ENCODE measurements around the gene PCDH9.

The PCDH9 gene

DNA sequence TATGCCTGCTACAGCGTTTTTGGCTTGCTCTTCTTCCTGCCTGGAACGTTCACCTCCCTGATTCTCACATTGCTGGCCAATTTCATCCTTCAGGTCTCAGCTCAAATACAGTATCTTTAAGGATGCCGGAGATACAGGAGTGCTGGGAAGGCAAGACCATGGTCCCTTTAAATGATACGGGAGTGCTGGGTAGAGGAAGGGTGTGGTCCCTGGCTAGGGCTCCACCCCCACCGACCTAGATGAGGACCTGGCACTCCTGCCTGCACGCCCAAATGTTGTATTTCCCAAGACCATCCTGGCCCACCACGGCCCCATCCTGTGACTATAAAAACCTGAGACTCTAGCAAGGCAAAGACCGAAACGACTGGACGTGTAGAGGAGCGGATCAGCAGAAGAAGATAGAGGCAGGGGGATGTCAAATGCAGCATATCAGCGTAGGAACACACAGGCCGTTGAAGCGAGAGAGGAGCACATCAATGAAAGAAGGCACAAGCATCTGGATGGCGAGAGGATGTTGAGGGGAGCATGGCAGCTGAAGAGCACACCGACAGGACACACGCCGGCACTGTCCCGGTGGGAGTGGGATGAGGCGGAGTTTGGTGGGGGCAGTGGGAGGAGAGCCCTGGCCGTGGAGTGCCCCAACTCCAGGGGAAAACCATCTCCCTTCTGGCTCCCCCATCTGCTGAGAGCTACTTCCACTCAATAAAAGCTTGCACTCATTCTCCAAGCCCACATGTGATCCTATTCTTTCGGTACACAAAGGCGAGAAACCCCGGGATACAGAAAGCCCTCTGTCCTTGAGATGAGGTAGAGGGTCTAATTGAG is 74.0 kb downstream of the PCDH9 start:
- DNase-seq (ENCODE audit: low read depth), result no peak

DNA sequence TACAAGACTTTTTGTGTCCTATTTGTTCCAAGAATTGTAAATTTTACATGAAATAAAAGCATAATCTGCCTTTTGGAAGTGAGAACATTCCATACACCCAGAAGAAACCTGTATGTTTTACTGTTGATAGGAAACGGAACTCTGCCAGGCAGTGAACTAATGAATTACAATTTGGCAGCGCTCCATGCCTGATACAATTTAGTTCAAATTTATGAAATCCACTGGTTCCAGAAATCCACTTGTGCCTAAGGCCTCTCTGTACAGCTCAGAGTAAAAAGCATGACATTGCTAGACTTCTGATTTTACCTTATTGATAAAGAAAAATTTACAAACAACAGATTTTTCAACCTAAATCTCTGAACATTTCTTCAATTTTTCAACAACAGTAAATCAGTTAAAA is 78.1 kb downstream of the PCDH9 start:
- DNase-seq (ENCODE audit: low read depth), result no peak

DNA sequence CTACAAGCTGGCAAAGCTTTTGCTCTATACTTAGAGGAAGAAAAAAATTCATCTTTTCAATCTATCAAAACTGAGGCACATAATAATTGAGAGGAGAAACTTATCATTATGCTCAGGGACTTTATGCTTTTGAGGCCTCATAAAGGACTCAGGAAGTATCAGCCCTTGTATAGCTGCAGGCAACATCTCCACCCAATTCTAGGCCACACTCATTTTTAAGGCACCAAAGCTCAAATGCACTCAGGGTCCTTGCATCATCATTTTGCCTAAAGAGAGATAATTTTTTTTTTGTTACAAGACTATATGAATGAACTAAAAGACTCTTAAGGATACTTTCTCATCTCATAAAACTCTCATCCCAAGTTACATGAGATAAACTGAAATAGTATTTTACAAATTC is 78.5 kb downstream of the PCDH9 start:
- no peak for DNase-seq (ENCODE audit: low read depth)

DNA sequence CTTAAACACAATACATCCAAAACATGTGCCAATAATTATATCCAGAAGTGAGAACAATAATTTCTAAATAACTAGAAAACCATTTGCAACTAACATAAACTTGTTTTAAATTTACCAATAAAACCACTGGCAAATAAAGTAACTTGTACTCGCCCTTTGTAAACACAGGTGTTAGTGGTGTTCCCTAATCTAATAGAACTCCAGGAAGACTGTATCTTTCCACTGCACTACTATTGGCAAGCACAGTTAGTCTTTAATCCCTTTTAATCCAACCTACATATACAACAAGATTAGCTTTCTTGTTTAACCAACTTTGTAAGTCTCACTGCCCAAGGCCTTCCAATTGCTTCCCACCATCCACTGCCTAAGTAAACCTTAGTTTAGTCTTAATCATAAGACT is 79.5 kb downstream of the PCDH9 start:
- no peak for DNase-seq (ENCODE audit: low read depth)

DNA sequence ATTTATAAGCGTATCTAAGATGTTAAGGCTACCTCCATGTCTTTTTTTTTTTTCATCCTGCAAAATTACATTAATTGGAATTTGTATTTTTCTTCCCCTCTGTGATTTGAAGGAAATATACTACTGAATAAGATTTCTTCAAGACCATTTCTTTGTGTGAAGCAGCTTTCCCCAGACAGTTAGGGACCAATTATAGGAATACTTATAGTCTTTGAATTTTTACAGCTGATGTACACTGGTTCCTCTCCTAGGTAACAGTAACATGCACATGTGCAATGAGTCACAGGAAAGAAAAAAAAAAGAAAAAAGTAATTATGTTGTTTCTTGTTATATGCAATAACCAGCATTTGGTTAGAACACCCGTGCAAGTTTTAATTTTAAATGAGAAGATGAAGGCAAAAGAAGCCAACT is 82.0 kb downstream of the PCDH9 start:
- DNase-seq (ENCODE audit: low read depth), result no peak

DNA sequence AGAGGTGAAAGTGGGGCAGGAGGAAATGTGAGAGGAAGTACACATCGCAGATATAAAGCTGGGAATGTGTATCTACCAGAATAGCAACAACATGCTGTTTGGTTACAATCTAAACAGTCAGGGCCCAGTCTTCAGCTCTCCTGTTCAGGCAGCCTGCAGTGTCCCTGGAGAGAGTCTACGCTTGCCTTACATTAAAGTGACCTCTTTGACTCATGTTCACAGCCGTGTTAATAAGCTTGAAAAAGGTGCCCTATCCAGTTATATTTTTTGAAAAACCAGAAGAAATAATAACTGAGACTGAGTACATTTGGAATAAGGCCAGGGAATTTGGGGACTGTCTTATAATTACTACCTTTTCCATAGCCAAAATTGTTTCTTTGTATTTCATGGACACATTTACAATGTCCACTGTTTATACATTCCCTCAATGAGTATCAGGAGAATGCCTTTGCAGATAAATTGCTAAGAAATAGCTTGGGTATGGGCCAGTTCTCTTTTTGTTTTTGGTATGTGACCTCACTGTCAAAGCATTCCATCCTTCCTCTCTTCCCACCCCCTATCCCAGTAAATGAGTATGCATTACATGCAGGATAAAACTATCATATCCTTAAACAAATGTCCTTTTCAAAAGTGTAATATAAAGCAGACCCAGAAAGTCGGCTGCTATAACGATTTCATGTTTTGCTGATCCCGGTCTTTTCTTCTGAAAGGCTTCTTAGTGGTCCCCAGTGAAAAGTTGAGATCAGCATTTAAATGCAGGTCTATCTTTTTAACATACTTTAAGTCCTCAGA is 82.6 kb downstream of the PCDH9 start:
- DNase-seq (ENCODE audit: low read depth), result no peak

DNA sequence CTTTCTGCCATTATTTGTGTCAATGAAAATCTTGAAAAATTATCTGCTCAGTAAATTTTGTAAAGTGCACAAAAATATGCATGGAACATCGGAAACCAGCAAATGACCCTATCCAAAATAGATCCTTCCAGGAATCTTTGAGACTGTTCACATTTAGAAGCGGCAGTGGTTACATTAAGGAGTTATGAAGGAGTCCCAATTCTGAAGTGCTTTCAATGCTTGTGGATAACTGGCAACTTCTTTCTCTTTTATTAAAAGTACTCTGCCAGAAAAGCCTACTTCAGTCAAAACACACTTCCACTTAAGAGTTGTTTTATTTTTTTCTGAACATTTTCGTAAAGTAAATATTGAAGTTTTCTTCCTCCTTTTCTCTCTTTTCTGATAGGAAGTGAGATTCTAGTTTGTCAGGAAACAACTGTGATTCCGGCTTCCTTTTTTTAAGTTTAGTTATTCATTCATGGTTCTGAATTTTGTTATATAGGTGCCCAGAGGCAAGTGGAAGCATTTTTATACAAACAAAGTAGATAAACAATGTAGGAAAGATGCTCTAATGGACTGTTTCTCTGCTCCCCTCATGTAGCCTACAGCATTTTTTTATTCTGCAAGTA is 83.5 kb downstream of the PCDH9 start:
- no peak for DNase-seq (ENCODE audit: low read depth)

DNA sequence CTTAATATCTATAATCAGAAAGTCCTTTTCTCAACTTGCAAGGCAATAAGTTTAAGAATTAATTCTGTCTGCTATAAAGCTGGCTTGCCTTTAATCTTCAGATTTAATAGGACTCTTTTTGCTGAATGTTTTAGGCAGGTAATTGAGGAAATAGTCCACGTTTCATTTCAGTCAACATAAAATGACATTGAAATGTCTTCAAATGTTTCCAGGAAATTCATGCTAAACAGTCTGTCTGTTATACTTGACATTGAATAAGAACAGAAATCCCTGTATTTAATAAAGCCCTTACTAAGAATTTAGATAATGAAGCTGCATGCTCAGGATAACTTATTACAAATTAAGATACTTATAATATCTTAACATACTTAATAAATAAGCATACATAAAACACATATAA is 84.2 kb downstream of the PCDH9 start:
- DNase-seq (ENCODE audit: low read depth), result no peak

DNA sequence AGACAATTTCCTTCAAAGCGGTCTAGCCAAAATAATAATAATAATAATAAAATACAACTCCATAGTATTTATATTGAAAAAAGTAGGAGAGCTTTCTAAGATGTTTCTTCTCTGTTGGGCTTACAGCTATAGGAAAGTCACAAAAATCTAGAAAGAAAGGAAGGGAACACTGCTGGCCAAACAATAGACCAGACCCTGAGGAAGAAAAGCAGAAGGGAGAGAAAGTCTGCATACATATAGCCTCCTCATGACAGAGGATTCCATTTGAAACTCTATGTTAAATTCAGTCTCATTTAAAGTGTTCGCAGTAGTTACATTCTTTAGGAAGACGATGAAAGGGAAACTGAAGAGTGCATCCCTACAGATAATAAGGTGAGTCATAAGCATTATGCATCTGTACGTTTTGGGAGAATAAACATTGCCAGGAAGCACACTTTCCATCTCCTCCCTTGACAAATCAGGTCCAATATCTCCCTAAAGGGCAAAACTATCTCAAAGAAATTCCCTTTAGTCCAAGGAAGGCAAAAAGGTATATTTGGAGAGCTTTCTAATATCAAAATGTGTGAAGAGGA is 86.5 kb downstream of the PCDH9 start:
- no peak for DNase-seq (ENCODE audit: low read depth)

DNA sequence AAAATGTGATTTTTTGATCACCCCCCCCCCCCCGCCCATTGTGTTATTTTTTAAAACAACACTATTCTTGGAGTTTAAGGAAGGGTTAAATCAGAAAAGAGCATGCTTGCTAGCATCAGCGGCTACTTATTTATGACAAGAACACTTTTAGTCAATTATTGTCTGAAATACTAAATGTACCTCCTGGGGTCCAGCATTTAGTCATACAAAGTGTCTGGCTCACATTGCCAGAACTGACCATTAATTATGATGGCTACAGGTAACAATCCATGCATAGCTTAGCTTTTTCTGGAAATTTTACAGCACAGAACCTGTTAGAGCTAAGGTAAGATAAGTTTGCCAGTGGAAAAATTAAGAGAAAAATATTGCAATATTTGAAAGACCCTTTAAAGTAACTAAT is 90.1 kb downstream of the PCDH9 start:
- no peak for DNase-seq (ENCODE audit: low read depth)

DNA sequence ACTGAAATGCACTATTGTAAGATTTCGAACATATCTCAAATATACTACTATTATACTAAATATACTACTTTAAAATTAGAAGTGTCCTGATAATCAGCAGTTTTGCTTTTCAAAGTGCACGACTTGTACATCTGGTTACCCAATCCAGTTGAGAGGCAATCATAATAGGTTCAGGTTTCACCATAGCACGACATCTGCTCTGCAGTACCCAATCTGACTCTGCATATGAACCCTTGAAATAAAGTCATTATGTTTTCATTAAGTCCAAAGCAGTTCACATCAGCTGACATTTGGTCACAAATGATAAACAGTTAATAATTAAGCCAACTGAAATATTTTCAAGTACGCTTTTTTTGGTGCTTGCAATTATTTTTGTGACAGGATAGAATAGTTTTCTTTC is 90.6 kb downstream of the PCDH9 start:
- DNase-seq (ENCODE audit: low read depth), result no peak

DNA sequence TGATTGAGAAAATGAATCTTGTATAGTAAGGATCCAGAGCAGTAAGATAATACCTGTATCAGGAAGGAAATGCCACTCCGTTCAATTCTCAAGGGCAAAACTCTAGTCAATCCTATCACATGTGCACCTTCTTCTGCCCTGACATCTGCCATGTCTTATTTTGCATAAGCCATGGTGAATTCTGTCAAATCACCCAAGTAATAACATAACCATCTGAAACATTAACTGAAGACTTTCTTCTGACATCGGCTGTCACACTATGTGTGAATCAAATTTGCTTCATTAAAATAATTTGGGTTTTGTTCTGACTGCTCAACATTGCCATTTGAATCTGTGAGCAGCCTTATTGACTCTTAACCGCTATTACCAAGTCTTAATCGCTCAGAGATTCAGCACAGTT is 91.2 kb downstream of the PCDH9 start:
- DNase-seq (ENCODE audit: low read depth), result no peak

DNA sequence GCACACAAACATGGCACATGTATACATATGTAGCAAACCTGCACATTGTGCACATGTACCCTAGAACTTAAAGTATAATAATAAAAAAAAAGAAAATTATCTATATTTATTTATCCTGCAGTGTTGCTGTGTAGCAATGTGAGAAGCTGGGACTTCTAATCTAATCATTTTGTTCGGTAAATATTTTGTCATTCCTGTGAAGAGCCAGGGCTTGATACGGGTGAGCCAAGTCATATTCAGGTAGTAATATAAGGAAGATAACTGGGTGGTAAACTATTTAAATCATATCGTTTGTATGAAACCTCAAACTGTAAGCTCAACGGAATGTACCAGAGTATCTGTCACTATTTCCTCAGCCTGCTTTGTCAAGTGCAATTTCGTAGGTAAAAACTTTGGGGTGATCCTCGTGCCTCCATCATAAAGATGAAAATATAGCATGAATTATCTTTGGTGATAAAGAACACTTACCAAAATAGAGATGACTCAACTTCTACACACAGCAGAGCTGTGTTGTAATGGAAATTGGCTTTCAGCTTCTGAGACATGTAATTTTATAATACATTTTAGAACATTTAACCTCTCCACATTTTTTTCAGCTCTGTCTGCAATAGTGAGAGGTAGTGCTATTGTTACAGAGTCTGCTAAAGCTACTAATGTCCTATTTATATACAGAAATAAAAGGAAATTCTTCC is 92.9 kb downstream of the PCDH9 start:
- no peak for DNase-seq (ENCODE audit: low read depth)

DNA sequence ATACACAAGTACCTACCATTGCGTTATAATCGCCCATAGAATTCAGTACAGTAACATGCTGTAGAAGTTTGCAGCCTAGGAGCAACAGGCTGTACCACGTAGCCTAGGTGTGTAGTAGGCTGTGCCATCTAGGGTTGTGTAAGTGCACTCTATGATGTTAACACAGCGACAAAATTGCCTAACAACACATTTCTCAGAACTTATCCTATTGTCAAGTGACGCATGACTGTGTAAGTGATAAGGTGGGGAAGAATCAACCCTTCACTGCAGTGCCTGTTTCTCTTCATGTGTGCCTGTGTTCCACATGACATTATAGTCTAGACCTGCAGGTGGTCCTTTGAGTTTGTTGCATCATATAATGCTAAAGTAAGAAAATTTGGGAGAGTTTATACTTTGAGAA is 94.0 kb downstream of the PCDH9 start:
- no peak for DNase-seq (ENCODE audit: low read depth)

DNA sequence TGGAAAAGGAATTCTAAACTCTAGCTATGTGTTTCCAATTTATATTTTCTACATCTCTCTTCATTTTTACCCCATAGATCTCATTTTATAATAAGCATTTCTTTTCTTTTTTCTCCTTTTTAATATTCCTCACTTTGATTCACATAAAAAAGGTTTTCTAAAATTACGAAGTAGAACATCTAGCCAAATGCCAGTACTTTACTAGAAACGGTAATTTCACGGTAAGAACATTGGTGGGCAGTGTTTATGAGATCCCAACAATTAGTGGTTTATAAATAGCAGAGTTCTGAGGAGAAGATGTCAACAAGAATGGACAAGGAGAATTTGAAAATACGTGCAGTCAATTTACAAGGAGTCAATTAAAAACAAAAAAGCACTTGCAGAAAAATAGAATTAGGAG is 94.8 kb downstream of the PCDH9 start:
- no peak for DNase-seq (ENCODE audit: low read depth)

DNA sequence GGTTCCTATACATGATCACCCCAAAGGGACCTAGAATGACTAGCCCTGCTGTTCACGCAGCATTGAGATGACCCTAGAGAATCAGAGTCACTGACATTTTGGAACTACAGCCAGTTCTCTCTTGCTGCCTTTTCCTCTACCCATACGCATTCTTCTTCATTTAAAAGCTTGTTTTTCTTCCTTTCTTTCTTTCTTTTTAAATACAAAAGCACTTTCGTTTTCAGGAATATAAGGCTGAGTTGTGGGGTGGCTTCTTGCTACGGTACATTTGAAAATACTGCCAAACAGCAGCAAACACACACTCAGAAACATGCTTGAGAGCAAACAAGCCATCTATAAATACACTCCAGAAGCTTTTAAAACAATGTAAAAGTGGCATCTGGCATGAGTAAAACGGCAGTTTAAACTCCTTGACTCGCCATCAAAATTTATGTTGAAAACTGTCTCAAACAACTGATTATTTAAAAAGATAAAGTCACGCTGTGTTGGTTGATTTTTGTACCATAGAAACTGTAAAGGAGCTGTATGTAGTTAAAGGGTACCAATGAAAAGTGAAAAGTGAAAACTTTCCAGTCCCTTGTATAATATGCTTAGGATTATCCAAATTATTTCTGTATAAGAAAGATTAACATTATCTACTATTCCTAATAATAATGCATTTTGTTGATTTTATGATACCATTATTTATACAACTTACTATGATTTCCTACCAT is 95.6 kb downstream of the PCDH9 start:
- DNase-seq (ENCODE audit: low read depth), result no peak

DNA sequence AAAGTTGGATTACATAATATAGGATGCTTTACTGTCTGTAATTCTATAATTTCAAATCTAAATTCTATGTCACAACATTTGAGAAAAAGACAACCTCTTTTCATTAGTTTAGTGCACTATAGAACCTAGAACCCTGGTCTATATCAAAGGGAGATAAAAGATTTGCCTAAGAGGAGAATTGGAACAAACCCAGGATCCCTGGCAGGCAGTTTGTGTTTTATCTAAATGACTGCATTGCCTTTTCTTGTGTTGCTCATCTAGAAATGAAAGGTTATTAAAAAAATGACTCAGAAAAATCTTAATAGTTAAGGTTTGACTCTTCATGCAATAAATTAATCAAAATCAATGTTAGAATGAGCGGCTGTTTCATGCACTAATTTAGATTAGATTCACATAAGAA is 96.7 kb downstream of the PCDH9 start:
- no peak for DNase-seq (ENCODE audit: low read depth)

DNA sequence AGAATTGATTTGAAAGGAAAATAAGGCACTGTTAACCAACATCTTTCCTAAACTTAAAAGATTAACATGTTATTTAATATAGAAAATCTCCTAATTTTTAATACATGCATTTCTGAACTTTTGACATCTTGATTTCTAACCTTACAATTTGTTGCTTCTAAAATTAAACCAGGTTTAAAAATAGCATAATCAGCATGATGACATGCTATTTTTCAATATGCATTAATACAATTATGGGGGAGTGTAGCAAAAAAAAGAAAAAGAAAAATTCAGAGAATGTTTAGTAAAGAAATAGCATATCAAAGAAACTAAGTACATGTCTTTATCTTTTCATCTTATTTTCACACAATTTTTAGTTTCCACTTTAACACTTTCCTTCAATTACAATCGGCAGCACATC is 98.7 kb downstream of the PCDH9 start:
- DNase-seq (ENCODE audit: low read depth), result no peak

DNA sequence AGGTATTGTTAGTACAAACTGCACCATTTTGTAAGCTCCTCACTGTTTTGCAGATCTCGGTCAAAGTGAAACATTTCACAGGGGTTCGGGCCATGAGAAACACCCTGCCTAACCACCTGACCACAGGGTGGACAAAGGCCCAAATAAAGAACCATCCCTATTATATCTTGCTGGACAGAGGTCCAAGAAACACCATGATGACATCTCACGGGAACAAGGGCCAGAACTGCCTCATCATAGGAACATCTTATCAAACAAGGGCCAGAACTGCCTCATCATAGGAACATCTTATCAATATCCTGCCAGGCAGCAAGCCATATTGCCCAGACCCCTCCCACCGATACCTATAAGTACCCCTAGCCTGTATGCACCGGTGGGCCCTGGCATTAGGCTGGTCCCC is 99.7 kb downstream of the PCDH9 start:
- DNase-seq (ENCODE audit: low read depth), result no peak

DNA sequence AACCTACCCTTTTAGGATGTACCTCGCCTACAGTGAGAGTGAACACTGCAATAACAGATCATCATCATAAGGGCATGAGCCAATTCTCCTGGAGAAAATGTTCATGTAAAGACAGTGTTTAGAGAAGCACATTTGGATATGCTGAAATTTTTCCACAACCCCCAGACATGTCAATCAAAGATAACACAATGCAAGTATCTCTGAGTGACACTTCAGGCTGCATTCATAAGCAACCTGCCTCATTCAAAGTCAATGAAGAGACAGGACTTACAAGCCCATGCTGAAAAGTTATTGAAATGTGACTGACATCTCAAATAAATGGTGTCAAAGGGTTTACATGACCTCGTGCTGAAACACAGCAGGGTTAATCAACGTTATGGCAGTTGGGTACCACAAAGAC is 102.0 kb downstream of the PCDH9 start:
- DNase-seq (ENCODE audit: low read depth), result no peak

DNA sequence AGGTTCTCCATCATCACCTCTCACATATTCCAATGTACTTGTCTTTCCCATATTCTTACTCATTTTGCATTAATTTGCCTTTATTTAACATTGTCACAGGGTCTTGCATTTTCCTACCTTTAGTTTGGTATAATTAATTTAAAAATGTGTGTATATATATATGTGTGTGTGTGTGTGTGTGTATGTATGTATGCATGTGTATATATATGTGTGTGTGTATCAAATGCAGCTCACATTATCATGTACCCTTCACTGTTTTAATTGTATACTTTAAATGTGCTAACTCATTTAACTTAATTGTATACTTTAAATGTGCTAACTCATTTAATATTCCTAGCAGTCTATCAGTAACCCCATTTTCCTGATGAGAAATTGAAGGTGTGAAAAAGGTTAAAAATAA is 104.5 kb downstream of the PCDH9 start:
- DNase-seq (ENCODE audit: low read depth), result no peak

DNA sequence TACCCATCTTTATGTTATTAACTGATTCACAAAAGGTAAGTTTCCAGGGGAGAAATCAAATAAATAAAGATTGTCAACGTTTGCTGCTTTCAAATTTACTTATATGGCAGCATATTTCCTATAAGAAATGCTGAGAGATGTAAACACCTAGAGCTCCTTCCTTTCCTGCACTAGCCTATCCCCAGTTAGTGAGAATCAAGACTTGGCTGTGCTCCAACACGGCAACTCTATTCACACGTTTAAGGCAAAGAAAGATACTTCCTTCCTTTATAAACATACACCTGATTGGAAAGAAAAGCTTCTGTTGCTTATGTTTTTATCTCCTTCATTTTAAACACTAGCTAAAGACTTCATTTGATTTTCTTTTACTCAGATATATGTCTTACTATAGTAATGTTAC is 107.0 kb downstream of the PCDH9 start:
- DNase-seq (ENCODE audit: low read depth), result no peak

Measured in T-helper 22 cell (primary cell).